Urothelium cell line (cell line): ENCODE data around the gene QKI.

Experiments used
- DNase-seq: peaks from one replicate; pipeline ENCODE4 v3.0.0; 2011; ENCODE audit warnings: low spot score, mixed read lengths
- FAIRE-seq: peaks from 2 replicates; lab custom pipeline; 2011; peaks lifted over from hg19 to GRCh38; lab: Jason Lieb, UNC

Gene QKI

DNA sequence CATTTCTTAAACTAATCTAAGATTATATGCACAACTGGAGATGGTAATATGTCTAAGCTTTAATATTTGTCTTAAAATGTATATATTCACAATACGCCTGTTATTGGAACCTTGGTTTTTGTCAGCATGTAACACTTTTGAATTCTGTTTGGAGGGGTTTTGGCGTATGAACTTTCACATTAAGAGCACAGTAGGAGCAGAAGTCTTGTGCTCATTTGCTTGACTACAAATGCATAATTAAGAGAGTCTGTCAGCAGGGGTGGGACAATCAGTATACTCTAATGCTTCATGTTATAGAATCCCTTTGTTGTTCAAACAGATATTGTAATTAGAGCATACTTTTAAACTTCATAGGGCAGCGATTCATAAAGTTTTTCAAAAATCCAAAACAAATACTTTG lies 112.8 kb downstream of the QKI start:
- FAIRE-seq (no peak), DNase-seq (no peak)

DNA sequence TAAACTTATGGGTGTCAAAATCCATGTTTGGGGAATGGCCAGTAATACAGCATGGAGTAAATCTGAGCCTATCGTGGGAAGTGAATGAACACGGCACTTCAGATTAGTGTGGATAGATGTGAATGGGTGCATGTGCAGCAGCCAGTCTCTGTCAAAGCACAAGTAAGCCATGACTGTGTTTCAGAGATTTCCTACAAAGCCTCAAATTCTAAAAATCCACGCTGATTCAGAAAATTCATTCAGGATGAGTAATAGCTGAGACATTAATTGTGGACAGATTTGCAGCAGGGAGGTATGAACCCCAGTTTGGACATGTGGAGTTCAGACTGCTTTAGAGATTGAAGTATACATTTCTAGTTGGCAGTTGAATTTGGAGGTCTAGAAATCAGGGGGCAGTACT lies 115.1 kb downstream of the QKI start:
- DNase-seq (peak; percentile 33), FAIRE-seq (no peak)

DNA sequence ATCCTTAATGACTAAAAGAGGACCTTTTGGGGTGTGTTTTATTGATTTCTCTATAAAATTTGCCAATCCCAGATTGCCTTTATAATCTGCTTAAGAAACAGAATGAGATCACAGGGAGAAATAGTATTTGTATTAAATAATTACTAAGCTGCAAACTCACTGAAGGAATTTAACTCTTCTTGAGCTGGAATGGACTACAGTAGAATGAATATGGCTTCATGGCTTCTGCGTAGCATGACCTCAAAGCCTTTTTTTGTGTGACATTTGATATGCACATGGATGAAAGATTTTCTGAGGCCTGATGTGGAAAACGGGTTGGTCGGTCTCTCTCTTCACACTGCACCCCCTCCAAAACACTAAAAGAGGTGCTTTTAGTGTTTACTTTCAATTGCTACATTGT lies 115.9 kb downstream of the QKI start:
- no peak for DNase-seq
- FAIRE-seq, result no peak

DNA sequence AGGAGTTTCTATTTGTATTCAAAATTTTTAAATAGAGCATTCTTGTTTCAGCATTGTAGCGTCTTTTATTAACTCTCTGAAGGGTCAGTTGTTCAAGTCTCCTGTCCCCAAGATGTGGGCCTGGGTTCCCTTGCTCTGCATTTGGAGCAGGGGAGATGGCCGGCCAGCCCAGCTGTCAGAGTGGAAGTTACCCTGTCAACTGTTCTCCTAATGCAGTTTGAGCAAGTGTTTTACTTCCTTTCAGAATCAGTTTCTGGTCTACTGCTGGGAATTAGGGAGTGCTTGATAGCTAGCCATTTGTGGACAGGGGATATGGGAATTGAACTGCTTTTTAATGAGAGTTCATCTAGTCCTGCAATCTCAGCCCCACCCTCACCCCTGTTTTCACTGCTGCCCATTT lies 116.6 kb downstream of the QKI start:
- DNase-seq, result no peak
- no peak for FAIRE-seq

DNA sequence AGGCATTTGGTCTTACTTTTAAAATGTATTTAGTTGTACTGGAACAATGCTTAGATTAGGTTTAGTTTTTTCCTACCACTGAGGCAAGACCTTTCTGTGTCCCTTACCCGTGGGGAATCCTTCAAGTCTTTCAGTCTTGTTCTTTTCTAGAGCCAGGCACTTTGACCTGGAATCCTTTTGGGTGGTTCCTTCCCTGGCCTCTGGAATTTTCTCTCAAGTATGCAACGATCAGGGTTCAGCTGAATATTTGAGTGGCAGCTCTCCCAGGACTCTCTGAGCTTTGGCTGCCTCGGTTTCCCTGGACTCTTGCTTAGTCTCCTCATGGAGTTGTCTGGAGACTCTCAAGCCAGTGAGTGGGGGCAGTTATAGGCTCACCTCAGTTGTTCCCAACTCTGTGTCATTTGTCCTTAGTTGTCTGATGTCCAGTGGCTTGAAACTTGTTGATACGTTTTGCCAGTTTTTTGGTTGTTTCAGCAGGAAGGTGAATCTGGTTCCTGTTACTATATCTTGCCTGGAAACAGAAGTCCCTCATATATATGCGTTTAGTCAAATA lies 118.1 kb downstream of the QKI start:
- DNase-seq, result no peak
- no peak for FAIRE-seq

DNA sequence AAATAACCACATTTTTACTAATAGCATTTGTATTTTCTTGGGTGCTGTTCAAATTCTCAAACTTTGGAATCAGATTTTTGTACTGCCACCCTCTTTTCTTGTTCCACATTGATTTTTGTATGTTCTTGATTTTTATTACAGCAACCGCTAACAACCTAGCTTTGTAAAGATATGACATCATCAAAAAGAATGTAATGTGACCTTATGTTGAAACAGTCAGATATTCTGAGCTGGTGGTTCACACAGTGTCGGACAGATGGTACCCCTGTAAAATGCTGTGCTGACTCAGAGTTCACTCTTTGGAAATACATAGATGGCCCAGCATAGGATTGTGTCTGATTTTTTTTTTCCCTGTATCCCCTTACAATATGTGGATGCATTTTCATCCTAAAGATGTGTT lies 118.9 kb downstream of the QKI start:
- no peak for FAIRE-seq
- DNase-seq, result peak; percentile 39

DNA sequence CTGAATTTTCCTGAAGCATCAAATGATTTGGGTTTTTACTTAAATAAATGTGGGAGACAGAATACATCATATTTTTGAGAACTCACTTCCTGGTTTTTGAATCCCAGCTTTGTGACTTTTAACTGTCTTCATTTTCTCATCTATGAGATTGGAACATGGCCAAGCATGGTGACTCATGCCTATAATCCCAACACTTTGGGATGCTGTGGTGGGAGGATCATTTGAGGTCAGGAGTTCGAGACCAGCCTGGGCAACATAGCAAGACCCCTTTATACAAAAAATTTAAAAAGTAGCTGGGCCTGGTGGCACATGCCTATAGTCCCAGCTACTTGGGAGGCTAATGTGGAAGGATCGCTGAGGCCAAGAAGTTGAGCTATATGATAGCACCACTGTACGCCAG lies 122.3 kb downstream of the QKI start:
- DNase-seq, result no peak
- no peak for FAIRE-seq

DNA sequence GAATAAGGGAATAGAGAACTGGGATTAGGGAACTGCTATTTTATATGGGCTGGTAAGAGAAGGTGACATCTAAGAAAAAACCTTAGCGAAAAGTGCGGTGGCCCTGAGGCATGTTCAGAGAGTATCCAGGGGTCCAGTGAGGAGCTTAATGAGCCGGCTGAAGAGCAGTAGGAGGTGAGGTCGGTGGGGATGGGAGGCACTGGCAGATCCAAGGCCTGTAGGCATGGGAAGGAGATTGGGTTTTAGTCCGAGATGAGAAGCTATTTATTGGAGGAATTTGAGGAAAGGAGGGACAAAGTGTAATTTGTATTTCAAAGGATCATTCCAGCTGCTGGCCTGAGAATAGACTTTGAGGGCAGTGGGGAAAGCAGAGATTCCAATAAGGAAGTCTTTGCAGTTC lies 123.8 kb downstream of the QKI start:
- DNase-seq, result no peak
- FAIRE-seq, result no peak

DNA sequence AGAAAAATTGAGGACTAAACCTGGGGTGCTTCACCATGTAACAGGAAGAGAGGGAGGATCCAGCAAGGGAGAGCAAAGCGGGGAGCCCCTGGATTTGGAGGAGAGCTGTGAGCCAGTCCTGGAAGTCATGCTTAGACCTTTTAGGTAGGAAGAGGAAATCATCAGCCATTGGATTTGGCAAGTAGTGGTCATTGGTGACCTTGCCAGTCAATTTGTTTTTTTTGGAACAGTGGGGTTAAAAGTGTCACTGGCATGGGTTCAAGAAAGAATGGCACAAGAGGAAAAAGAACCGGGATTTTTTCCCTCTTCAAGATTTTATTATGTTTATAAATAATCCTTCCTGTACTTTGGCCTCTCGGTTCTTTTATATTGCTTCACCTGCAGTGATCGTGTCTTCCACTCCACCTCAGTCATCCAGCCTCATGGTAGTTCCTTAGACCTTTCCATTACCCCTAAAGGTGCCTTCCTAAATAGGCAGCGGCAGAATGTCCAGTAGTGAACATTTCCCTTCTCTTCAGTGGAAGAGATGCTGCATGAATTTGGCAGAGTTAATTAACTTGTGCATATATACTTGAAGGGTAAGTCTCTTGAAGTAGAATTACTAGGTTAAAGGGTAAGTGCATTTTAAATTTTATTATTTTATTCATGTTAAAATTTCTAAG lies 124.7 kb downstream of the QKI start:
- FAIRE-seq (no peak), DNase-seq (no peak)

DNA sequence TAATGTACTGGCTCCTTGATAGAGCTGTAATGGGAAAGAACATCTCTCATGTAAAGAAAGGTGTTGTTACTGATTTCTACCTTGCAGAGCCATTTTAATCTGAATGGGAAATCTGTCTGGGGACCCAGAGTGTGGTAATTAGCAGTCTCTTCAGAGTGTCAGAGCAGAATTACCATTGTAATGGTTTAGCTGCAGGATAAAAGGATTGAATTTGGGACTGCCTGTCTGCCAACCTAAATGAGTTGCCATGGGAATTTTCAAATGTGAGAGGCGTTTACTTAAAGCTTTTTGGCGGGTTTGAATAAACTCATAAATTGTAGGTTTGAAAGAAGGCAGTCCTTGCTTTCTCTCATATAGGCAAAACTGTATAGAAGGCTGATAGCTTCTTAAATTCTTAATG lies 128.8 kb downstream of the QKI start:
- FAIRE-seq, result no peak

DNA sequence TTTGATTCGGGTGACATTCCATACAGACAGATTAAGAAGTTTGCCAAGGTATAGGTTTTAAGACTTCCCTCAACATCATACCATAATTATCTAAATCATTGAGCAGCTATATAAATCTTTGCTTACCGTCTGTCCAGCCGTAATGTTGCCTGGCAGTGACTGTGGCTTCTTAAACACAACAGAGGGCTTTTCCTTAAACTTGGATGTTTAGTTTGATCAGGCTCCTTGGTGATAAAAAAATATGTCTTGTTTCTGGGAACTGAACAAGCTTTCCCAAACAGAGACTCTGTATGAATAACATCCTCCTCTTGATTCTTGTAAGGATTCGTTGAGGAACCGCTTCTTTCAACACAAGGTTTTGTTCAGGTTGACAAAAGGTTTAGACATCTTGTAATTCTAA lies 130.9 kb downstream of the QKI start:
- FAIRE-seq, result no peak

More for the DNA sequence above, 128.8 kb downstream of the QKI start:
- DNase-seq, result no peak

DNA sequence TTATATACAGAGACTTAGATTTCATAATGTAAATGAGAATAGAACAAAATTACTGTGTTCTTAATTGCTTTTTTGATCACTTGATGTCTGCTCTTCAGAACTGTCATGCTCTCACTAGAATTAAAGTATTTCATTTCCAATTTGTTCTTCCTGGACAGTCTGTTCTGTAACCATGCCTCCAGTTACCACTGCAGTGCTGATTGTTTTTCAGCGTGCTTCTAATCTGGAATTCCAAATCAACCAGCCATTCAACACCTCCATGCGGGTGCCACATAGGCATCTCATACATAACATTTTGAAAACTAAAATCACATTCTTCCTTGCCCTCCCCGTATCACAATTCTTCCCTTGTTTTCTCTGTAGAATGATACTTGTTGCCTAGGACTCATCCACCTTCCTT lies 132.8 kb downstream of the QKI start:
- no peak for DNase-seq
- peak; percentile 52 for FAIRE-seq

More for the DNA sequence above, 130.9 kb downstream of the QKI start:
- DNase-seq, result no peak

DNA sequence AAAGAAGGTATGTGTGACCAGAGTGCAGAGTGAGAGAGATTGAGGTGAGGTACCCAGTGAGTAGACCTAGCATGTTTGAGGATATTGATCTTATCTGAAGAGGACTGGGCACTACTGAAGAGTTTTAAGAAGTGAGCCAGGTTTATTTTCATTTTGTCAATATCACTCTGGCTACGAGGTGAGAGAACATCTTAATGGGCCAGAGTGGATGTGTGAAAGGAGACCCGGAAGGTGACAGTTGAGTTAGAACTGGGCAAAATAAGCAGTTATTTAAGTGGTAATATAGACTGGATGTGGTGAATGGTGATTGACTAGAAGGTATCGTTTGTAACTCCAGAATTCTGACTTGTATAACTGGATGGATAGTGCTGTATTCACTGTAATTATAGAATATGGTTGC lies 134.1 kb downstream of the QKI start:
- no peak for DNase-seq

DNA sequence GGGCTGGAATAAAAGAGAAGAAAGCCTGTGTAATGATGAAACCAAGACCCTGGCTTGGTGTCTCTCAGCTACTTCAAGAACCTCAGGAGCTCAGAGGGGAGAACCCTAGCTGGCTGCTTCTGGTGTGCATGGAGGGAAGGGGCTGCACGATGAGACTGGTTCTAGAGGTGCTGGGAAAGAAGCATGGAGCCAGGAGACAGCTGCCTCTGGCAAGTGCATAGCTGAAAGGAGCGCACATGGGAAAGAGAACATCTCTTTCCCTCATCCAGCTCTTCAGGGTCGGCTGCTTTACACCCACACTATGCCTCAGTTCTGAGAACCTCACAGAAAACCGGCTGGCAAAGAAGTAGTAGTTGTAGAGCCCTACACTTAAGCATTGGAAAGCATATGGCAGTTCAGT lies 139.5 kb downstream of the QKI start:
- DNase-seq (no peak), FAIRE-seq (no peak)

More for the DNA sequence above, 134.1 kb downstream of the QKI start:
- FAIRE-seq, result no peak

DNA sequence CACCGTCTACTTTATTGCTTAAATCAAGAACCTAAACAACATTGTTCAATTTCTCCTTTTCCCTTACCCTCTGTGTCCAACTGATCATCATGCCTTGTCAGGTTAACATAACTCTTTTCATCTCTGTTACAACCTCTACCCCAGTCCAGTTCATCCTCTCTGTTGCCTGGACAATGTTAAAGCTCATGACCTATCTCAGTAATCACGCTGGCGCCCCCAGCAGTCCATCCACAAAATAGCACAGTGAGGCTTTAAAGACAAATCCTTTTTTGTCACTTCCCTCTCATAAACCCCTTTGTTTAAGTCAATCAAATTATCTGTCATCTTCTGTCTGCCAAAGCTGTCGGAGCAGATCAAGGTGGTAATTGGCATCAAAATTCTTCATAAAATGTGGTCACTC lies 140.1 kb downstream of the QKI start:
- FAIRE-seq, result no peak
- DNase-seq, result peak; percentile 16

DNA sequence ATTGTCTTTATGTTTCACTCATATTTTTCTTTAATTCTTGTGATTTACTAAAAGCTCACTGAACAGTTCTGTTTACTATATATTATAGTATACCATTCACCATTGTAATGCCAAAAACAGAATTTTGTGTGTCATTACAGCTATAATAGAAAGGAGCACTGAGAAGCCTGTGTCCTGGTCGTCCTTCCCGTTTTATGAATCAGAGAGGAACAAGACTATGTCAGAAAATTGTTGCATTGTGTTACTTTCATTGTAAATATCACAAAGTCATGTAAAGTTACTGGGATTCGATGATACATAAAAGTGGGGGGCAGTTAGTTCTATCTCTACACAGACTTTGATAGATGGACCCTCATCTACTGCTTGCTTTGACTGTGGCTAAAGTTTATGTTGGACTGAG lies 145.1 kb downstream of the QKI start:
- DNase-seq (no peak), FAIRE-seq (no peak)

DNA sequence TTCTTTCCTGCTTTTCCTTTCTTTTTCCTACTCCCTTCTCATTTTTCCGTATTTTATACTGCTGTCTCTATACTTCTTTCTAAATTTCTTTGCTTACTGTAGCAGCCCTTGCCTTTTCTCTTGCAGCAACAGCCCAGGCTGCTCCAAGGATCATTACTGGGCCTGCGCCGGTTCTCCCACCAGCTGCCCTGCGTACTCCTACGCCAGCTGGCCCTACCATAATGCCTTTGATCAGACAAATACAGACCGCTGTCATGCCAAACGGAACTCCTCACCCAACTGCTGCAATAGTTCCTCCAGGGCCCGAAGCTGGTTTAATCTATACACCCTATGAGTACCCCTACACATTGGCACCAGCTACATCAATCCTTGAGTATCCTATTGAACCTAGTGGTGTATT lies 148.8 kb downstream of the QKI start:
- no peak for DNase-seq
- no peak for FAIRE-seq

DNA sequence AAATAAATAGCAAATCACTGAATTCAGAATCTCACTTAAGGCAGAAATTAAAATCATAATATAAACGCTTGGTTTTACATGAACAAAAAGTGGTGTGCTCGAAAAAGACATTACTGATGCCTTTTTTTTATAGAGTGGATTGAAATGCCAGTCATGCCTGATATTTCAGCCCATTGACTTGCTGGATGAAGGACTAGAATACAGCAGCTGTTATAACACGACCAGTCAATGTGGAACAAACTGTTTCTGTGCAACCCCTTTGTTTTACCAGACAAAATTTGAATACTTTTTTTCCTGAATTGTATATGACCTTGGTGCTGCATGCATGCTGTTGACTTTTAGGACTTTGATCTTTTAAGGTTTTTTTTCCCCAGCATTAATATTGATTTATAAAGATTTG lies 150.0 kb downstream of the QKI start:
- DNase-seq (no peak), FAIRE-seq (no peak)

DNA sequence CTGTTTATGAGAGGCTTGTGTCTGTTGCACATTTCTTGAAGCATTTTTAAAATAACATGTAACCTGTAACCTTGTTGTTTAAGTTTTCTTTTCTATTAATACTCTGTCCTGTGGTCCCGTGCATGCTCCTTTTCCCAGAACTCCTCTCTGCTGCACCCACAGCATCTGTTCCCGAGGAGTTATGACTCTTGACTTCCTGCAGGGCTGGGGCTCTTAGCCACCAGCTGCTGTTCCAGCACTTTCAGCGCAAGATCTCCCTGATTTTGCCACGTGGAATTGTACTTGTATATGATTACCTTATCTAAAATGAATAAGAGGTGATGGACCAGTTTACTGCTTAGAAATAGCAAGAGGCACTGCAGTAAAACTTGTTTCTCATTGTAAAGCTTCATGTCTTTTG lies 150.6 kb downstream of the QKI start:
- no peak for FAIRE-seq

DNA sequence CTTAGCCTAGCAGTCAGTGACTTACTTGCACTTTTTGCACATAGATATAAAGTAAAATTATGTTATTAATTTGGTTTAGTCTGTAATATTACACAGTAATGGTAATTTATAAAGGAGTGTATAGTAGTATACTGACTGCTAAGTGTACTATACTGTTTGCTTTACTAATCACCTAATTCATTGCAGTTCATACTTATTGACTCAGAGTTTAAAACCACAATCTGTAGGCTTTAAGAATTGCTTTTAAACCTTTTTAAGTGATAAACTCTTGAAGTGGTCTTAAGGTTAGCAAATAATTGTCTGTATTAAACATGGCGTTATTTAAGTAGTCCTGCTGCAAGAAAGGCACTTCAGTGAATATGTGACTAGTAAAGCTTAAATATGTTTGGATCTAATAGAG lies 151.5 kb downstream of the QKI start:
- FAIRE-seq (no peak), DNase-seq (no peak)

More for the DNA sequence above, 150.6 kb downstream of the QKI start:
- no peak for DNase-seq

DNA sequence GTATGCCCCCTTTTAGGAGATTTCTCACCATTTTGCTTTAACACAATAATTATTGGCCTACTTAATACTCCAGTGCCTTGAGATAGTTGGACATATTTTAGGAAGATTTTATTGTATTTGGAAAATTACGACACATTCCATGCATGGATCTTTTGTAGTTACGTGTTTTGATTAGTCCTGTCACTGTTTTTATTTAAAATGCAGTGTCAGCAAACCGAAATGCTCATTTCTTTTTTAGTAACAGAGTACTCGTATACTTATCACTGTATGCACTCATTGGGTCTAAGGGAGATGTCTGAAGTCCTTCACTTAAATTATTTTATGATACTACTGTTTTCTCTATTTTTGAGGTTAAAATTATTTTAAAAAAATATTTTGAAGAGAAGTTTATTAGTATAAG lies 153.8 kb downstream of the QKI start:
- FAIRE-seq, result no peak

DNA sequence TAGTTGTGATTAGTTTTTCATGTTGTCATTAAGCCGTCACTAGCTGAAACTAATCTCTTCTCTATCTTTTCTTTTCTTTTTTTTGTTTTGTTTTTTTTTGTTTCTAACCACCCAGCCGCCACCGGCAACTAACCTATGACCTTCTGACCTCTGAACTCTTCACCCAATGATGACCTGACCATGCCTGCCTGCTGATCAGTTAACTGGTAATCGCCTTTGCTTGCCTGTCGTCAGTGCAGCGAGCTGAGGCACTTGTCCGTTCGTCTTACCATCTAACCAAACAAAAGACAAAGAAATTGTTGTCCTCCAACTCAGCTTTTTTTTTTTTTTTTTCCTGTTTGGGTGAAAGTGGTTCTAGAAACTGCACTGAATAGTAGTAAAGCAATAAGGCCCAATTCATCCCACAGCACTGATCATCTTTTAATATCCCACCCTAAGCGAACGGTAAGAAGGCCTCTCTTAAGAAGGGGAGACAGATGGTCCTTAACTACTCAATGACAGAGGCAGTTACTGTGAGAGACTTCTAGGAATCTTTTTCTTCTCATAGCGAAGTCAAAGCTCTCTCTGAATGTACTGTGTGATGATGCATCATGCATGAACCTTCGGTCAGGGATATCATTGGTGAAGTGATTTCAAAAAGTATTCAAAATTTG lies 156.2 kb downstream of the QKI start:
- no peak for DNase-seq
- FAIRE-seq, result no peak

More for the DNA sequence above, 153.8 kb downstream of the QKI start:
- no peak for DNase-seq

DNA sequence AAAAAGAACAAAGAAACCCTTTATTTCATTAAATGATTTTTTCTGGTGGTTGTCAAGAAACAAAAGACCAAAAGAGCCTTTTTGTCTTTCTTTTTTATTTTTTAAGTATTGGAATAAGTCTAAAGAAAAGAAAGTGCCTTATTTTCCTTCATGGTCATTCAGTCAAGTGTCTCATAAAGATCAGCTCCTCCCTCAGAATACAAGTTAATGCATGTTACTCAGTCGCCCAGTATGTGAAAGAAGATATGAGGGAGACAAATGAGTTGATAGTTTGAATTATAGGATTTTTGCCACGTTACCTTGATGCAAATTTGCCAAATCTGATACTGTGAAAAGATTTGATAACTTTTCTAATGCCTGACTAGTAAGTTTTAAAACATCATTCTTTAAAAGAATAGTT lies 157.2 kb downstream of the QKI start:
- FAIRE-seq (no peak), DNase-seq (no peak)
